Measurements from ENCODE around the gene DKKL1.
"Not testable (repeated sequence)": the region's sequence is repeated elsewhere in the genome, so short reads cannot be mapped to it uniquely, and the experiment has no call there.

The DKKL1 gene

DNA sequence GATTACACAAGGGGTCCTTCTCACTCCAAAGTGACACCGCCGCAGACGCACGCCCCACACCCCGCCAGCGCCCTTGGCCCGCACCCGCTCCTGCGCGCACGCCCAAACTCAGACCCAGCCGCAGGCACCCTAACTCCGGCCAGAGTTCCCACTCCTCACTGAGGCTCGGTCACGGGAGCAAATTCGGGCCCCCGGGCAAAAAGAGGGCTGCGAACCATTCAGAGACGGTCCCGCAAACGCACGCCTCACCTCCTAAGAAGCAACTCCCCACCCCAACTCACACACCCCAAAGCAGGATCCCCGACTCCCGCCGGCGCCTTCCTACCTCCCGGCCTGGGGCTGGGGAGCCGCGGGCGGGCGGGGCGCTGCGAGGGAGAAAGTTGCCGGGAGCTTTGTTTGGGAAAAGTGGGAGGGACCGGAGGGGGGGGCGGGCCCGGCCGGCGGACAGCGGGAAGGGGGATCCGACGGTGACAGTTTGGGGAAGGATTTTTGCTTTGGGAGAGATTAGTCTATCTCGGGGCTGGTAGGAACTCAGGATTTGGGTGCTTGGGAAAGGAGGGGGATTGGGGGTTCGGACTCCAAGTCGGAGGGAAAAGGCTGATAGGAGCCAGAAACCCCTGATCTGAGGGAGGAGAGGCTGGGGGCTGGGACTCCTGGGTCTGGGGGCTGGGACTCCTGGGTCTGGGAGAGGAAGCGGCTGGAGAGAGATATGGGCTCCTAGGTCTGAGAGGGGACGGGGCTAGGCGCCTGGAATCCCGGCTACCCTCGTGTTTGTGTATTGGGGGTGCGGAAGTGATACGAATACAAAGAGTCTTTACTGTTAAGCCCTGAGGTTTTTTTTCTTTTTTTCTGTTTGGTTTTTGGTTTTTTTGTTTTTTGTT, 1.4 kb upstream of the DKKL1 start, which contains the start of gene TEAD2:
TEAD2 (minus strand) TSS at position 369 of the 881 bp plus-strand sequence. CDS start 2,341 bp downstream, outside the sequence.
- FAIRE-seq: no peak

DNA sequence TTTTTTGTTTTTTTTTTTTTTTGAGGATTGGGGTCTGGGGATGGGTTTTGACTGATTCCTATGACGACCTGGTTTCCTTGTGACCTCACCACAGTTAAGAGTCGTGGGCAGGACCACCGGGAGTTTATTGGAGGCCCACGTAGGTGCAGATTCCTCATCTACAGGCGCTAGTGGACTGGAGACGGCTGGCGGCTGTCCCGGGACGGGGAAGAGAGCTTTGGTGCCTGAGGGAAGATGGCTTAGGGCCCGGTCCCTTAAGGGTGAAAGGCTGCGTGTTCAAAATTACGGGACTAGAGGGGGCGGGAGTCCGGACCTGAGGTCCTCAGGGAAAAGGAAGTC, 779 bp upstream of the DKKL1 start:
- FAIRE-seq: no peak

DNA sequence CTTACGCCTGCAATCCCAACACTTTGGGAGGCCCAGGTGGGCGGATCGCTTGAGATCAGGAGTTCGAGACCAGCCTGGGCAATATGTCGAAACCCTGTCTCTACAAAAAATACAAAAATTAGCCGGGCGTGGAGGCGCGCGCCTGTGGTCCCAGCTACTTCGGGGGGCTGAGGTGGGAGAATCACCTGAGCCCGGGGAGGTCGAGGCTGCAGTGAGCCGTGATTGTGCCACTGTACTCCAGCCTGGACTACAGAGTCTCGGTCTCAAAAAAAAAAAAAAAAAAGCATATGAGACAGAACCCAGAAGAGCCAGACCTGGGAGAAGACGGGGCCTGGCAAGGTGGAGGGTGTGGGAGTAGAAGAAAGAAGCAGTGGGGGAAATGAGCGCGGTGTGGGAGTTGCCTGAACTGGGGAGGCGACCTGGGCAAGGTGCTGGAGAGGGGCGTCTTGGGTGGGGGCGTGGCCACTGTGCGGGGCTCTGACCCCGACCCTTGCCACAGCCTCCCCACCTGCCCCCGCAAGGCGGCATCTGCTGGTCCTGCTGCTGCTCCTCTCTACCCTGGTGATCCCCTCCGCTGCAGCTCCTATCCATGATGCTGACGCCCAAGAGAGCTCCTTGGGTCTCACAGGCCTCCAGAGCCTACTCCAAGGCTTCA, 533 bp downstream of the DKKL1 start:
- no peak for FAIRE-seq

DNA sequence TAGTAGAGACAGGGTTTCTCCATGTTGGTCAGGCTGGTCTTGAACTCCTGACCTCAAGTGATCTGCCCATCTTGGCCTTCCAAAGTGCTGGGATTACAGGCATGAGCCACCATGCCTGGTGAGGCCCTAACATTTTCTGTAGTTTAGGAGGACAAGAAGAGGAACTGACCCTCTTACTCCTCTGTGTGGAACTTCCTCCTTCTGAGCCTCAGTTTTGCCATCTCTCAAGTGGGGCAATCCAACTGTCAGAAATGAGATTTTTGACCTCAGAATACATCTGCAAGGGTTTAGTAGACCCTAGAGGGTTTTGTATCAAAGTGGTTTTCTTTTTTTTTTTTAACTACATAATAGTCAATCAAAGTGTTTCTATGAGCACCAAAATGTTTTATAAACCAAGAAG, 2.4 kb downstream of the DKKL1 start:
- FAIRE-seq: no peak

DNA sequence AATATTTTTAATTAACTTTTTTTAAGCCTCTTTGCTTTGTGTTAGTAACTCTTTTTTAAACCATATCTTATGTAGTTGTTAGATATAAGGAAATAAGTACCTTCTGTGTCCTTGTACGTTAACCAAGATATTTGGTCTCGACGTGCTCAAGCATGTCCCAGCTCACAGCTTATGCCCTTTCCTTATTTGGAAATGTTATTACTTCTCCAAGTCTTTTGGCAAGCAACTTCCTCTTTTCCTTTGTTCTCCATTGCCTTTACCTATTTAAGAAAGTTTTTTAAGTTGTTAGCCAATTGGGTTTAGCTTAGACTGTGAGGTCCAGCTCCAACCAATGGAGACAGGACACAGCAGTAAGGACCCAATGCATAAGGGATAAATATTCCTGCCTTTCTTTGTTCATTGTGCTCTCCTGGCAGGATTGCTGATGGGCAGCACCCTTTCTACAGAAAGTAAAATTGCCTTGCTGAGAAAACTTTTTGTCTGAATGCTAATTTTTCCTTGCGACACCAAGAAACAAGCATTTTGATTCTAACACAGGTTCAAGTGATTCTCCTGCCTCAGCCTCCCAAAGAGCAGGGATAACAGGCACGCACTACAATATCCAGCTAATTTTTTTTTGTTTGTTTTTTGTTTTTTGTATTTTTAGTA, 5.2 kb downstream of the DKKL1 start:
- FAIRE-seq: peak; percentile 13

DNA sequence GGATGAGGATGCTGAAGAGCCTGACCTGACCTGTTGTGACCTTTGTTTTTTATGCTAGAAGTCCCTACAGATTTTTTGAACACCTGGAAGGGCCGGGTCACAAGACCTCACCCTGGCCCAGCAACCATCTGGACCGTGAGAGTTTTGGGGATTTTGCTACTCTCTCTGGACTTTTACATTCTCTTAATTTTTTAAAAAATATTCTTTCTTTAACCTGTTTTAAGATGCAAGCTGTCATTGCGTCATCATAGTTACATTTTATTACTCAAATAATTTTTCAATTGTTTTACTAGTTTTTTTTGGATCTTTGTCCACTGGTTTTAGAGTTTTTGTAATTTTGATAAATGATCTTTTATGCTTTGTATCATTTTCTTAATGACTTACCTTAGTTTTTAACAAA, 7.5 kb downstream of the DKKL1 start:
- FAIRE-seq: no peak

DNA sequence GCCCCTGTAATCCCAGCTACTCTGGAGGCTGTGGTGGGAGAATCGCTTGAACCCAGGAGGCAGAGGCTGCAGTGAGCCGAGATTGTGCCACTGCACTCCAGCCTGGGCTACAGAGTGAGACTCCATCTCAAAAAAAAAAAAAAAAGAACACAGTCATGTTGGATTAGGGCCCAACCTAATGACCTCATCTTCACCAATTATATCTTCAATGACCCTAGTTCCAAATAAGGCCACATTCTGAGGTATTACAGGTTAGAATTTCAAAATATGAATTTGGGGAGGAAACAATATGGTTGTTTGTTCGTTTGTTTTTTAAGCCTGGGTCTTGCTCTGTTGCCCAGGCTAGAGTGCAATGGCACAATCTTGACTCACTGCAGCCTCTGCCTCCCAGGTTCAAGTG, 9.5 kb downstream of the DKKL1 start:
- FAIRE-seq: not testable (repeated sequence)

DNA sequence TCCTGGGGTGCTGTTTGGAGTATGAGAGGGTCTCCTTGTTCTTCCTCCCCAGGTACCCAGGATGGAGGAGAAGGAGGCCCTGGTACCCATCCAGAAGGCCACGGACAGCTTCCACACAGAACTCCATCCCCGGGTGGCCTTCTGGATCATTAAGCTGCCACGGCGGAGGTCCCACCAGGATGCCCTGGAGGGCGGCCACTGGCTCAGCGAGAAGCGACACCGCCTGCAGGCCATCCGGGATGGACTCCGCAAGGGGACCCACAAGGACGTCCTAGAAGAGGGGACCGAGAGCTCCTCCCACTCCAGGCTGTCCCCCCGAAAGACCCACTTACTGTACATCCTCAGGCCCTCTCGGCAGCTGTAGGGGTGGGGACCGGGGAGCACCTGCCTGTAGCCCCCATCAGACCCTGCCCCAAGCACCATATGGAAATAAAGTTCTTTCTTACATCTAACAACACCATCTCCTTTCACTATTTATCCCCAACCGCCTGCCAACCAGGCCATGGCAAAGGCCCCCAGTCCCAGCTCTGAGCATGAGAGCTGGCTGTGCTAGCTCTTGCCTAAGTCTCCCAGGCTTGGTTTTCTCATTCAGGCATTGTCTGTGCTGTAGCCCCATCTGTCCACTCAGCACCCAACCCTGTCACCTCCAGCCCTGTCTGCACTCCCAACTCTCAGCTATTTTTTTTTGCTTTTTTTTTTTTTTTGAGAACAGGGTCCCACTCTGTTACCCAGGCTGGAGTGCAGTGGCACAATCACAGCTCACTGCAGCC, 11.2 kb downstream of the DKKL1 start:
- no peak for FAIRE-seq

DNA sequence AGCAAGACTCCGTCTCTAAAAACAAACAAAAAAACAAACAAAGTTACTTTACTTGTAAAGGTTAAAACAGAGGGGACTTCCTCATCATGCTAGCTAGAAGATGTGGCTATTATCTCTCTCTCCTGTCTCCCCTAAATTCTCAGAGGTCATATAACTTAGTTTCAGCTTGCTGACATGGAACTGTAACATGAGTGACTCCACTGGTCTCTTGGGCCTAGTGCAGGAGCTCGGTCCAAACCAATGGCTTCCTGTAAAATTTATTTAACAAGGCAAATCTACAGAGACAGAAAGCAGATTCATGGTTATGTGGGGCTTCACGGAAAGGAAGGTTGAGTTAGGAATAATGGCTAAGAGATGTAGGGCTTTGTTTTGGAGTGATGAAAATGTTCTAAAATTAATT, 14.8 kb downstream of the DKKL1 start:
- FAIRE-seq: no peak

DNA sequence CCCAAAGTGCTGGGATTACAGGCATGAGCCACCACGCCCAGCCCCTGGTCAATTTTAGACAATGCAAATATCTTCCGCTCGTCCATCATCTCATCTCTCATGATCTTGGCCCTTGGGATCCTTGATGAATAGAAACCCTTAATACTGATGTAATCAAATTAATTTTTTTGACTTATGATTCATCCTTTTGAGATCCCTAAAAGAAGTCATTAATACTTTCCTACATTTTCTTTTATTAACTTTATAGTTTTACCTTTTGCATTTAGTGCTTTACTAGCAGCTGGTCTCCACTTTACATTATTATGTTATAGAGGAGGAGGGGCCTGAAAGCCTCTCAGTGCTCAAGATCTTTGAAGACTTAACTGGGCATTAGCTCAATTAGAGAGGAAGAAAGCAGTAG, 16.7 kb downstream of the DKKL1 start:
- FAIRE-seq: no peak

DNA sequence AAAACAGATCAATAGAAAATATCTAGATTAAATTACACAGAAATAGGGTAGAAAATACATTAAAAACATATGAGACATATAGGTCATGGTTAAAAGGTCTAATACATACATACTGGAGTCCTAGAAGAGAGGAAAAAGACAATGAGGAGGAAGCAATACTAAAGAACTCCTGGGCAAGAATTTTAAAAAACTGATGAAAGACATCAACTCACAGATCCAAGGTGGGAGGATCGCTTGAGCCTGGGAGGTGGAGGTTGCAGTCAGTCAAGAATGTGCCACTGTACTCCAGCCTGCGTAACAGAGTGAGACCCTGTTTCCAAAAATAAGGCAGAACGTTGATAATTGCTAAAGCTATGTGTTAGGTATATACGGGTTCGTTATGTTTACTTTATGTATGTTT, 19.0 kb downstream of the DKKL1 start:
- FAIRE-seq: no peak

DNA sequence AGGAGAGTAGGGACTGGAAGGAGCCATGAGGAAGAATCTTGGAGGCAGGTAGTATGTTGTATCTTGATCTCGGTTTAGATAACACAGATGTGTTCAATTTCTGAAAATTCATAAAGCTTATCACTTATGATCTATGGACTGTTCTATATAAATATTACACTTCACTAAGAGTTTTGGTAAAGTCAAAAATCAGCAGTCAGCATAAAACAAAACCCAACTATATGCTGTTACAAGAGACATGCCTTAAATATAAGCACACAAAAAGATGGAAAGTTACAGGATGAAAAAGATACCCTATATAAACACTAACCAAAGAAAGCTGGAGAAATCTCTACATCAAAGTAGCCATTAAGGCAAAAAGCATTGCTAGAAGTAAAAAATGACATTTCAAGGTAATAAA, 19.9 kb downstream of the DKKL1 start:
- no peak for FAIRE-seq

DNA sequence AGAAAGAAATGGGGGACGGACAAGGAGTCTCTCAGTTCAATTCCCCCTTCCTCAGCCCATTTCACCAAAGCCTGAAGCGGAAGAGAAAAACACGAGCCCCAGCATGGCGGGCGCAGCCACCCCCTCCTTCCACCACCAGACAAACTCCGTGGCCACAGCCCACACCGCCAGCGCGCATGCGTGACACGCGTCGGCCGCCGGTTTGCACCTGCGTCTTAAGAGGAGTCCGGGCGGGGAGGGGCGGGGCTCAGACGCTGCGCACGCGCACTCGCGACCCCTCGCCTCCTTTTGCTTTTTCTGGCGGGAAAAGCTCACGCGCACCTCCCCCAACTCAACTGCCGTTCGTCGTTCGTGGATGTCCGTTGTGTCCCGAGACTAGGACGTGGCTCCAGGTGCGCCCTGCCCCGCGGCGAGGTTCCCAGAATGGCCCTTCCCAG, 24.3 kb downstream of the DKKL1 start, which contains the start of gene KASH5:
KASH5 (plus strand) TSS at position 314 of the 437 bp plus-strand sequence. CDS start 2,635 bp downstream, outside the sequence.
- no peak for FAIRE-seq

DNA sequence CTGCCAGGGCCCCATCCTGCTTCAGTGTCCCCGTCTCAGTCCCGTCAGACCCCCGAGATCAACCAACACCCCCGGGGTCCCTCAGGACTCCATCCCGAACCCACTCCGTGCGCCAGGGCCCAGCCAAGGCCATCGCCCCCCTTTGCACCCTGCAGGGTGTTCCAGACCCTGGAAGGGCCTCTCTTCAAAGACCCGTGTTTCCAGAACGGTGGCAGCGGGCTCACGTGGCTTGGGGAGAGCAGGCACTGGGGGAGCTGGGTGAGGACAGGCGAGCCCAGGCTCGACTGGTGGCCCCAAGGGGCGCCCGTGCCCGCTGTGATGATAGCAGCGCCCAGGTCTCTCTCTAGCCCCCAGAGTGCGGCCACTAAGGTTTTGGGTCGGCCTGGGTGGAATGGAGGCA, 25.7 kb downstream of the DKKL1 start:
- no peak for FAIRE-seq

DNA sequence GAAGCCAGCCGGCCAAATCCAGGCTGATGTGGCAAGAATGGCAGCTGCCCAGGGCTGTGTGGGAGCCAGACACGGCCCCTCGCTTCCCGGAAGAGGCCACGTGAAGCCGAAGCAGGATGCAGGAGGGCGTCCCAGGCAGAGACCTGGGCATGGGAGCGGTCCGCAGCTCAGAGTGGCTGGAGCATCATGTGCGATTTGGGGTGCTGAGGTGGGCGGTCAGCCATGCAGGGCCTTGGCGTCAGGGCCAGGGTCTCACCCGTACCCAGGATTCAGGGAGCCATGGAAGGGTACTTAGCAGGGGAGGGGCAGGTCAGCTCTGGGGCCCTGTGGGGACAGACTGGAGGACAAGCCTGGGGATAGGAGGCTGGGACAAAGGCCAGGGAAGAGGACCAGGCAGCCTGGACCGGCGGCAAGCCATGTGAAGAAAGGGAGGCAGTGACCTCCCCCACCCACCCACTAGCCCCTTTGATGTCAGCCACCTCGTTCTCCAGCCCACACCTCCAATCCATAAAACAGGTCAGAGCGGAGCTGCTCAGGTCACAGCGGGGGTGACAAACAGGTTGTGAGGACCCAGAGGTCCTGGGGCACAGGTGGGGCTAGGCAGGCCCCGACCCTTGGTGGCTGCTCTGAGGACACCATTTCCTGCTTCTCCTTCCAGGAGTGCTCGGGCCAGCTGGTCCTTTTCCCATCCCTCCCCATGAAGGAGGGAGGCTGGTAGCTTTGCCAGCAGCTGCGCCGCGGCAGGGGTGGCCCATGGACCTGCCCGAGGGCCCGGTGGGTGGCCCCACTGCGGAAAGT, 26.7 kb downstream of the DKKL1 start:
- no peak for FAIRE-seq

DNA sequence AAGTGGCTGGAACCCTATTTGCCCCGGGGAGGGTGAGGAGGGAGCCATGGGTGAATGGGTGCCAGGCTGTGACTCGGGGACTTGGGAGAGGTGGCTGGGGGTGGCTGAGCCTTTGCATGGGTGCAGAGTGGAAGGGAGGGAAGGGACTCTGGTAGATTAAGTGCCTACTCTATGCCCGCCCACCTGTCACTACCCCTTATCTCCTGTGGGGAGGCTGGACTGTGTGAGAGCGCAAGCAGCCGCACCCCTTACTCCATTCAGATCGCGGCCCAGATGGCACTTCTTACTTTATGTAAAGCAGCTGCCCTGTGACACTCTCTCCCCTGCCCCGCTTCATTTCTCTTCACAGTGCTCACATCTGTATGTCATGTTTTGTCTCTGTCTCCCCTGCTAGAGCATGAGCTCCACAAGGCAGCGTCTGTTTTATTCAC, 27.3 kb downstream of the DKKL1 start:
- FAIRE-seq: no peak

DNA sequence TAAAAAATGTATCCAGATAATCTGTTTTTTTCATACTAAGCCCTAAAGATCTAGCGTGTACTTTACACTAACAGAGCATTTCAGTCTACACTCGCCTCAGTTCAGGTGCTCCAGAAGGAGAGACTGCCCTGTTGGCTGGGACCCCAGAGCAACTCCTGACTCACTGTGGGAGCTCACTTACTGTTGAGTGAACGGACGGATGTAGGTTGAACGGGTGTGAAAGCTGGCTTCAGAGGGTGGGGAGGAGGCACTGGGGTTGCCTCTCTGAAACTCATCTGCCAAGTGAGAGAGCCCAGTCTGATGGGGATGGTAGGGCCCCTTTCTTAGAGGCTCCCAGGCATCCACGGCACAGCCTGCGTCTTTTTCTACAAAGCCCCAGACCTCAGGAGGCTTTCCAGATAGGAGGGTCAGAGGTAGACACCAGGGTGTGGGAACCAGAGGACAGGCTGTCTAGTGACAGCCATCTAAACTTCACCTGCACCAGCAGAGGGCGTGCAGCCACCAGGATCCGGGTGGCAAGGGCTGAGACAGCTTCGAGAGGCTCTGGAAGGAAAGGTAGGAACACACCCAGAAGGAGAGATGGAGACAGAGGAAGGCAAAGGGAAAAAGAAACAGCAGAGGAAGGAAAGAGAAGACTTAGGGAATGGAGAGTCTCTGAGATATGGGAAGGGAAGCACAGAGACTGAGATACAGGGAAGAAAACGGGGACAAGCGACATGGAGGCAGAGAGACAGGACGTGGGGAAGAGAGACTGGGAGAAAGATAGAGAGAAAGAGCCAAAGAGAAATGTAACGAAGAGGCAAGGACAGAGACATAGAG, 28.1 kb downstream of the DKKL1 start:
- FAIRE-seq: no peak

DNA sequence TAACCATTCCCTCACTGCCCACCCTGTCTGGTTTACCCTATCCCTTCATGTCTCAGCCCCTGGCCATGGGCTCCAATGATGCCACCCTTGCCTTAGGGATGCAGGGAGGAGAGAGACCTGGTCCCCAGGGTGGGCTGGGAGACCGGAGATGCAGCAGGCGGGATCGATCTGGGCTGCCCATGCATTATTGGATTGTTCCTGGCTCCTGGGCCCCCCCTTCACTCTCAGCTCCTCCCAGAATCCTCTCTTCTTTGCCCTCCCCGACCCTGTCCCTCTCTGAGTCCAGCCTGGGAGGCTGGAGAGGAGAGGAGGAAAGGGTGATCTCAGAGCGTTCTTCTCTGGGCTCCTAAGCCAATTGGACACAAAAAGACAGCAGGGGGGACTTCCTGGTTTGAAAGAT, 30.2 kb downstream of the DKKL1 start:
- no peak for FAIRE-seq

DNA sequence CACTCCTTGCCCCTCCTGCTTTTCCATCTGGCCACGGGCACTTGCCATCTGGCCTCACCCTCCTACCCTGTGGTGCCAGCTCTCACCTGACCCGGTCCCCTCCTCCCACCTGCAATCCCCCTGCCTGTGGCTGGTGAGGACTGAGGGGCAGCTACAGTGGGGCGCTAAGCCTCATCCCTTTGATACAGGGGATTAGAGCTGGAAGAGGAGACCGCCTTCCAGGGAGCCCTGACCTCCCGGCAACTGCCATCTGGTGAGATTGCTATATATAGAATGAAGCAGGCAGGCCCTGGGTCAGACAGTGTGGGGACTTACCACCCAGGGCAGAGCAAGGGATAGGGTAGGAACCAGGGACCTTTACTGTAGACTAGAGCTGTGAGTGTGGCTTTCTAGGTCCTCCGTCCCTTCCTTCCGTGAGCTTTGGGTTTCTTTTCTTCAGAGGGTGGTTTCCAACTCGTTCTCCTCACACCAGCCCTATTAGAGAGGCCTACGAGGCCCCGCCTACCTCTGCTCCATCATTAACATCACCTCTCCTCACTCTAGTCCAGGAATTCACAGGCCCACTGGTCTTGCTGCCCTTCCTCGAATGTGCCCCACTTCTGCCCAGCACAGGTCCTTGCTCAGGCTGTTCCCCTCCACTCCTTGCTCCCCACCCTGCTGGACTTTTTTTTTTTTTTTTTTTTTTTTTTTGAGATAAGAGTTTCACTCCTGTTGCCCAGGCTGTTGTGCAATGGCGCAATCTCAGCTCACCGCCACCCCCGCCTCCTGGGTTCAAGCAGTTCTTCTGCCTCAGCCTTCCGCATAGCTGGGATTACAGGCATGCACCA, 32.1 kb downstream of the DKKL1 start:
- no peak for FAIRE-seq
